ENCODE data around the gene FOXRED2.
"Not testable (repeated sequence)": the region's sequence is repeated elsewhere in the genome, so short reads cannot be mapped to it uniquely, and the experiment has no call there.

Gene FOXRED2

GRCh38 chr22:36469094-36469710 lies 37.6 kb downstream of the FOXRED2 start:
- no peak for DNase-seq

- peak; percentile 44 to 76 for DNase-seq
Observed at GRCh38 chr22:36467946-36468345, 38.9 kb downstream of the FOXRED2 start.

GRCh38 chr22:36467042-36467810 lies 39.6 kb downstream of the FOXRED2 start:
- no peak for DNase-seq

- DNase-seq: no peak
Observed at GRCh38 chr22:36466258-36466657, 40.6 kb downstream of the FOXRED2 start.

DNA sequence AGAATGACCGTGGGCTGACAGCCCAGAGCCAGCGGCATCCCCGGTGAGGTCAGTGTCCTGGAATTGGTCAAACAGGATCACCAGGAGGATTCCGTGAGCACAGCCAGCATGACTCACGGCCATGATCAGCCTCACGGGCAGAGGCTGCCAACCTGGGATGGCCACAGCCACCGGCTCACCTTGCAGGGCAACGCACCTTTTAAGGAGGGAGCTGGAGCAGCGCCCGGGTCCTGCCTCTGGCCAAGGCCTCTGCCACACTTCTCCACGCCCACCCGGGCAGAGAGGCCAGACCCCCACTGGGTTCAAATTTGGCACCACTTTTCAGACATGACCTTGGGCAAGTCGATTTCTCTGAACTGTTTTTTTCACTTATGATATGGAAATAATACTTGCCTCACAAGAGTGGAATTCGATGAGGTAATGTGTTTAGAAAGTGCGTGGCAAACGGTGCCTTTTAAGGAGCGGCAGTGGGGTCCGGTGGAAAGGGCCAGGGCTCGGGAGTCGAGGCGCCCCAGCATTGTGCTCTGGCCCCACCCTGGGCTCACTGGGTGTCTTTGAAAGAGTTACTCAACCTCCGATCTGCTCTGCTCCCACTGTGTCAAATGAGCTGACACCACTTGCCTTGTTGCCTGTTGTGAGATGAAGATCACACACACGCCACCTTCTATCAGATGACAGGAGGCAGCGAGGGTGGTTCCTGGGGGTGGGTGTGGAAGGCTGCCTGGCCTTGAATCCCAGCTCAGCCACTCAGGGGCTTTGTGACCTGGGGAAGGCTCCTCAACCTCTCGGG lies 41.4 kb downstream of the FOXRED2 start:
- peak; percentile 45 to 54 for DNase-seq

GRCh38 chr22:36464715-36465231 lies 42.1 kb downstream of the FOXRED2 start:
- DNase-seq: no peak

DNA sequence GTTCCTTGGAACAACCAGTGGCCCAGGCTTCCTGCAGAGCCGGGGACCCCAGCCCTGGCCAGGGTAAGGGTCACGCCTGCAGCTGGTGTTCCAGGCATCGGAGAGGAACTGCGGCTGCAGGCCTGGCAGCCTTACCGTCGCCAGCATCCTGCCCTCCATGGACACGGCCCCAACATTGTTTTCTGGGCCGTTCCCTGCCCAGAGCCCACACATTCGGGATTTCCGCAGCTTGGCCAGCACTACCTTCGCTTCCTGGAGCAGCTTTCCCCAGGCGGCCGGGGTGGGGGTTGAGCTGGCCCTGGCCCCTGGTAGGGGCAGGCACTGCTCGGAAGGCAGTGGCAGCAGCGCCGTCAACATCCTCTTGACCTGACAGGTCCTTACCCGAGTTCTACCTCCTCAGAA lies 43.1 kb downstream of the FOXRED2 start:
- no peak for DNase-seq

DNA sequence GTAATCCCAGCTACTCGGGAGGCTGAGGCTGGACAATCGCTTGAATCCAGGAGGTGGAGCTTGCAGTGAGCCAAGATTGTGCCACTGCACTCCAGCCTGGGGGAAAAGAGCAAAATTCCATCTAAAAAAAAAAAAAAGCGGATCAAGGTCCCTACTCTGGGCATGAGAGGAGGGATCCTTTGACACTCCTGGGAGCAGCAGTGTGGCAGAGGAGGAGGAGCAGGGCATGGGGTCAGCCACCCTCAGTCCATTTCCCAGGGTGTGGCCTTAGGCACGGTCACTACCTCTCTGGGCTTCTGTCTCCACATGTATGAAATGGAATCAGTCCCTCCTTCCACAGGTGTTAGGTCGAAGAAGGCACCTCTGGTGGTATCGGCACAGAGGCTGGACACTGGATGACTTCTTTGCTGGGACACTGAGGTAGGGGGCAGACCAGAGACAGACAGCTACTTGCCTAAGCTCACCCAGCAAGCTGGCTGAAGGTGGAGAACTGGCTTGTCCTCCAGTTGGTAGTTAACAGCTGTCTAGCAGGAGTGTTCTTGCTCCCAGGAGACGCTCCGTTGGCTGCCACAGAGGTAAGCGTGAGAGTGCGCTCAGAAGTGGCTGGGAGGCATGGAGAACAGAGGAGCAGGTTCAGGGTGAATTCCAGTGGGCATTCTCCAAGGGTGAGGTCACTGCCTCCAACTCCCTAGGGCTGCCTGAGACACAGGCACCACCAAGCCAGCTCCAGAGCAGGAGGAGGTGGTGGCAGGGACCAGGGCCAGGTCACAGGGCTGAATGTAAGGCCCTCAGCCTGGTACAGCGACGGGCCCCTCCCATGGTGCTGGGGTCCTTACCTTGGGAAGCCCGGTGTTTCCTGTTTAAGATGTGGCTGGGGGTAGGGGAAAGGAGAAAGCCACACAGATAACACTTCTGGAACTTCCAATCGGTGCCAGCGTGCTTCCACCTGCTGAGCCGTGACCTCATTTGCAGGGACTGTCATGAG lies 44.9 kb downstream of the FOXRED2 start:
- DNase-seq: peak; percentile 70 to 86

DNA sequence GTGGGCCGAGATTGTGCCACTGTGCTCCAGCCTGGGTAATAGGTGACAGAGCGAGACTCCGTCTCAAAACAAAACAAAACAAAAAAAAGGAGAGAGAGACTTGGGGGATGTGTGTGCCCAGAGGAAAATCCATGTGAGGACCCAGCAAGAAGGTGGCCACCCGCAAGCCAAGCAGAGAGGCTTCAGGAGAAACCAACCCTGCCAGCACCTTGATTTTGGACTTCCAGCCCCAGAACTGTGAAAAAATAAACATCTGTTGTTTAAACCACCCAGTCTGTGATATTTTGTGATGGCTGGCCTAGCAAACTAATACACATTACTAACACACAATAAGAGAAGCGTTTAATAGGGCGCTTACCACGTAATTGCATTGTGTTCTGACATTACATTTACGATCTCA lies 46.6 kb downstream of the FOXRED2 start:
- no peak for DNase-seq

DNA sequence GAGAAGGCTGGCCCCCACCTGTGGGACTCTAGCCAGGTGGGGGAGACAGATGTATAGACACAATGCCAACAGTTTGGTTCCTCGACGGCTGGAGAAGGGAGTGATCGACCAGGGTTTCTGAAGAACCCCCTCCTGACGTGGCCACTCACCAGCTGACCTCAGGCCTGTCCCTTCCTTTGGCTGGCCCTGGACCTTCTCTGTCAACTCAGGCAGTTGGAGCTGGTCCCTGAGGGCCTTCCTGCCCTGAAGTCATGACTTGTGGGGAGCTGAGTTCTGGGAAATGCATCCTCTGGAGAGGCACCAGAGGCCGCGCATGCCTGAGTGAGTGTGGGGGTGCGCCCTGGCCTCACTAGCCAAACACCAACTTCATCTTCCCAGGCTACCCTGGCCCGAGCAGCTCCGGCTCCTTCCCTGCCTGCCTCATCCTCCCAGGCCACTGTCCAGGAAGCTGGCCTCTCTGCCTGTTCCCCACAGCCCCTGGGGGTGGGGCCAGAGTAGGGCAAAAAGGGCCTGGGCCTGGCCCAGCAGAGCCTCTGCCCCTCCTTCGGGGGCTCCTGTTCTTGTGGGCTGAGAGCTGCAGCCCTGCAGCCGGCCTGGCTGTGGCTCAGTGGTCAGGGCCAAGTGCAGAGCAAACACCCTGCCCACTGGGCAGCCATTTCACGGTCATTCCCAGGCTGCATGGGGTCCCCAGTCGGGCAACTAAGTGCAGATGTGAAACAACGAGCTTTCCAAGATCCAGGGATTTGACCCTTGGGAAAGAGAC lies 49.0 kb downstream of the FOXRED2 start:
- no peak for DNase-seq

DNA sequence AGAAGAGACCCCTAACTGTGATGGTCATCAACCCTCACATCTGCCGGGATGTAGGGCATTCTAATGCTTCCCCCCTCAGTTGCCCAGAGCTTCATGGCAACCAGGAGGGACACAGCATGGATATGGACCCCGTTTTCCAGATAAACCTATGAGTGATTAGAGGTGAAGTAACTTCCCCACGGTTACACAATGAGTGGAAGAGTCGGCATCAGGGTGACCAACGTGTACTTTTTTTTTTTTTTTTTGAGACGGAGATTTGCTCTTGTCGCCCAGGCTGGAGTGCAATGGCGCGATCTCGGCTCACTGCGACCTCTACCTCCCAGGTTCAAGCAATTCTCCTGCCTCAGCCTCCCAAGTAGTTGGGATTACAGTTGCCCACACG lies 50.4 kb downstream of the FOXRED2 start:
- no peak for DNase-seq

- DNase-seq: no peak
Observed at GRCh38 chr22:36455571-36456463, 51.0 kb downstream of the FOXRED2 start.

GRCh38 chr22:36454916-36455570 lies 51.8 kb downstream of the FOXRED2 start:
- peak; percentile 33 to 81 for DNase-seq

GRCh38 chr22:36453855-36454378 lies 52.9 kb downstream of the FOXRED2 start:
- DNase-seq: no peak

DNA sequence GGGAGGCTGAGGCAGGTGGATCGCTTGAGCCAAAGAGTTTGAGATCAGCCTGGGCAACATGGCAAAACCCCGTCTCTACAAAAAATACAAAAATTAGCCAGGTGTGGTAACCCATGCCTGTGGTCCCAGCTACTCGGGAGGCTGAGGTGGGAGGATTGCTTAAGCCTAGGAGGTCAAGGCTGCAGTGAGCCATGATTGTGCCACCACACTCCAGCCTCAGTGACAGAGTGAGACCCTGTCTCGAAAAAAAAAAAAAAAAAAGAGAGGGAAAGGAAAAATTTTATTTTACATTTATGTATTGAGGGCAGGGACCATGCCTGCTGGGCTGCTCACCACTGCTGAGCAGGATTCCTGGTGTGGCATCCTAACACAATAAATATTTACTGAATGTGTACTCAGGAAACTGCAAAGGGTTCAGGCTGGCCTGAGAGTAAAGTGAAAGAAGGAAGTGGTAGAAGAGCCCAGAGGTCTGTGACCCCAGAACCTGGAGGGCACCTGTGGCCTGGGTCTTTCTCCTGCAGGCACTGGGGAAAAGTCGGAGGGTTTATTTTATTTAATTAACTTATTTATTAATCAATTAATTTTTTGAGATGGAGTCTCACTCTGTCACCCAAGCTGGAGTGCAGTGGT lies 53.7 kb downstream of the FOXRED2 start:
- DNase-seq: not testable (repeated sequence)

DNA sequence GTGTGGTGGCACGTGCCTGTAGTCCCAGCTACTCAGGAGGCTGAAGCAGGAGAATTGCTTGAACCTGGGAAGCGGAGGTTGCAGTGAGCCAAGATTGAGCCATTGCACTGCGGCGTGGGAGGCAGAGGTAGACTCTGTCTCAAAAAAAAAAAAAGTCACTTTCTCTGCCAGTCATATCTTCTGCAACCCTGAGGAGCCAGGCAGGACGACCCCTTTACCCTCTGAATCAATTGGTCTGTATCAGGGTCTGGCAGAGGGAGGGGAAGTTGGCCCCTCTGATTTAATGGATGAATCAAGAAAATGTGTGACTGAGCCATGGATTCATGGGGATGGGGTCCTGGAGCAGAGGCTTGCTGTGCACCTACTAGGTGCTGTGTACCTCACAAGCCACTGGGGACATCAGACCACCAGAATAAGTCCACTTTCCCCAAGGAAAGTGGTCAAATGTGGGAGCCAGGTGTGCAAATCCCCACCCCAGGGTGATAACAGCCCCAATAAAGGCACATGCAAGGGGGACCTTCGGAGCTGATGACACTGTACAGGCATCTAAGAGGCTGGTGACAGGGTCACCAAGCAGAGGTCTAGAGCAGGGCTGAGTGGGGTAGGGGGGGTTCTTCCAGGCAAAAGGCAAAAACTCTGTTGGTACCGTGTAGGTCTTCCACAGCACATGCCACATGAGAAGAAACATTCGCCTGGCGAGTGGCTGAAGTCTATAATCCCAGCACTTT lies 54.4 kb downstream of the FOXRED2 start:
- no peak for DNase-seq

- not testable (repeated sequence) for DNase-seq
Observed at GRCh38 chr22:36450923-36451322, 55.9 kb downstream of the FOXRED2 start.

GRCh38 chr22:36449596-36450175 lies 57.2 kb downstream of the FOXRED2 start:
- no peak for DNase-seq

All from SW 1271 (cell line).